BLaER1 treated with 17β-estradiol and CSF1 and Interleukin-3, amounts not matched to agents 10 nM and 100 nM (cell line): ENCODE measurements around the gene BANK1.

Experiments used
- H3K27ac ChIP-seq, 11 experiments: shearing (Covaris generic); formaldehyde crosslinking; 2 replicates each; pipeline ENCODE4 v1.8.1; 2022
- H3K27me3 ChIP-seq, 11 experiments: shearing (Covaris generic); formaldehyde crosslinking; 2 replicates each; pipeline ENCODE4 v1.8.1; 2022
- H3K36me3 ChIP-seq, 11 experiments: shearing (Covaris generic); formaldehyde crosslinking; 2 replicates each; pipeline ENCODE4 v1.8.1; 2022
- H3K4me1 ChIP-seq, 10 experiments: shearing (Covaris generic); formaldehyde crosslinking; 2 replicates each; pipeline ENCODE4 v1.8.1; 2022
- H3K4me2 ChIP-seq, 11 experiments: shearing (Covaris generic); formaldehyde crosslinking; 2 replicates each; pipeline ENCODE4 v1.8.1; 2022
- H3K4me3 ChIP-seq, 10 experiments: shearing (Covaris generic); formaldehyde crosslinking; 2 replicates each; pipeline ENCODE4 v1.8.1; 2022
- H3K9ac ChIP-seq, 11 experiments: shearing (Covaris generic); formaldehyde crosslinking; 2 replicates each; pipeline ENCODE4 v1.8.1; 2022
- H3K9me3 ChIP-seq, 11 experiments: shearing (Covaris generic); formaldehyde crosslinking; replicated peaks in 1 of 11; 2 replicates each; pipeline ENCODE4 v1.8.1; 2022
- H4K20me1 ChIP-seq, 11 experiments: shearing (Covaris generic); formaldehyde crosslinking; 2 replicates each; pipeline ENCODE4 v1.8.1; 2022
- Cebpa-rat ChIP-seq, 11 experiments: shearing (Covaris generic); IDR thresholded peaks; 2 replicates each; pipeline ENCODE4 v1.8.1; 2022

Gene BANK1, protein sequence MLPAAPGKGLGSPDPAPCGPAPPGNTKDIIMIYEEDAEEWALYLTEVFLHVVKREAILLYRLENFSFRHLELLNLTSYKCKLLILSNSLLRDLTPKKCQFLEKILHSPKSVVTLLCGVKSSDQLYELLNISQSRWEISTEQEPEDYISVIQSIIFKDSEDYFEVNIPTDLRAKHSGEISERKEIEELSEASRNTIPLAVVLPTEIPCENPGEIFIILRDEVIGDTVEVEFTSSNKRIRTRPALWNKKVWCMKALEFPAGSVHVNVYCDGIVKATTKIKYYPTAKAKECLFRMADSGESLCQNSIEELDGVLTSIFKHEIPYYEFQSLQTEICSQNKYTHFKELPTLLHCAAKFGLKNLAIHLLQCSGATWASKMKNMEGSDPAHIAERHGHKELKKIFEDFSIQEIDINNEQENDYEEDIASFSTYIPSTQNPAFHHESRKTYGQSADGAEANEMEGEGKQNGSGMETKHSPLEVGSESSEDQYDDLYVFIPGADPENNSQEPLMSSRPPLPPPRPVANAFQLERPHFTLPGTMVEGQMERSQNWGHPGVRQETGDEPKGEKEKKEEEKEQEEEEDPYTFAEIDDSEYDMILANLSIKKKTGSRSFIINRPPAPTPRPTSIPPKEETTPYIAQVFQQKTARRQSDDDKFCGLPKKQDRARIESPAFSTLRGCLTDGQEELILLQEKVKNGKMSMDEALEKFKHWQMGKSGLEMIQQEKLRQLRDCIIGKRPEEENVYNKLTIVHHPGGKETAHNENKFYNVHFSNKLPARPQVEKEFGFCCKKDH

DNA sequence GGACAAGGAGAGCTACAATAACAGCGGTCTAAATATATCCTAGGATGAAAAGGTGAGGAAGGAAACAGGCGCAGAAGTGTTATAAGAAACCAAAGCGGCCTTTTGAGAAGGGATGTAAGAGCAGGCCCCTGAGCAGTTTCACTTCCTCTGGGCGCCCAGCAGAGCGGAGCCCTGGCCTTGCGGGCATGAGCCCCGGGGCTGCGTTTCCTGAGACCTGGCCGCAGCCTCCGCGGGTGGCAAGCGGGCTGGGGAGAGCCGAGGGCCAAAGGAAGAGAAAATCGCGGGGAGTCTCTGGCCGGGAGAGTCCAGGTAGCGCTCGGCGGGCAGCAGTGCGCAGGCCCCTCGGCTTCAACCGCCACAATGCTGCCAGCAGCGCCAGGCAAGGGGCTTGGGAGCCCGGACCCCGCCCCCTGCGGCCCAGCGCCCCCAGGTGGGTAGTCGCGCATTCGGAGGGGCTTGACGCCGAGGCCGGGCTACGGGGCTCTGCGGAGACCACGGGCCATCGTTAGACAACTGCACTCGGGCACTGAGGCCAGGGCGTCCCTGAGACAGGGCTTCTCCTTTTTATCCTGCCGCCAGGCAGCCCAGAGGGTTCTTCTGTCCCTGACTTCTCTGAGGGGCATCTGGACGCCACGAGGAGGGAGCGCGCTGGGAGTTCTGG lies at the start of gene BANK1:
BANK1 (plus strand) TSS at position 210 of the 661 bp plus-strand sequence; CDS start at position 361, 151 bp downstream.
- H3K4me1 ChIP-seq: peaks cover 21 to 40% (median 29%) of the 10 kb centered on the region in 10 experiments
- H3K36me3 ChIP-seq: no peaks in the 10 kb centered on the region
- peaks cover 0 to 4% (median 0%) of the 10 kb centered on the region in 11 experiments; a peak in 1 of 22 replicates for H4K20me1 ChIP-seq
- peak within 1 kb of the TSS; percentile 27 to 86 (median 75); a peak in 20 of 22 replicates for H3K27ac ChIP-seq
- TF ChIP-seq Cebpa-rat (IDR thresholded peaks at IDR 0.05): no peak
- peak within 1 kb of the TSS; percentile 90 to 99 (median 98) for H3K4me2 ChIP-seq
- H3K27me3 ChIP-seq: peaks cover 0 to 20% (median 7%) of the 10 kb centered on the region in 11 experiments; a peak in 13 of 22 replicates
- H3K9me3 ChIP-seq: peaks cover 0 to 14% (median 8%) of the 10 kb centered on the region in 11 experiments; a peak in 10 of 22 replicates
- peak within 1 kb of the TSS; percentile 58 to 84 (median 74) for H3K9ac ChIP-seq
- peak within 1 kb of the TSS; percentile 51 to 77 (median 63) for H3K4me3 ChIP-seq

DNA sequence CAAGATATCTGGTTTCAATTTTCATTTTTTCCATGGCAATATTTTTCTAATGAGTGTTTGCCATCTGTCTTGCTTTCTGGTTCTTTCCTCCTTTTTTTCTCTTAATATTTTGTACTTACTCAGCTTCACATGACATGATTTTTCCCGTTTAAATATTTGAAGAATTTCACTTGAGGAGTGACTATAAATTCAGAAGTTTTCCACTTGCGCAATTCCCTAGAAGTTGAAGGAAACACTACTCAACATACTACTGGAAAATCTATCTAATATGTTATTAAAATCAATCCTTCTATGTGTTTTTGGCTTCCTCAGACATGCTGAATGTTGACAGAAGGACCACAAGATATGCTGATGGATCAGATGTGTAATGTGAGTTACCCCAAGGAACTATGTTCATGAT lies 36.8 kb upstream of the BANK1 start:
- H3K4me1 ChIP-seq: no peaks in the 10 kb centered on the region
- H3K27ac ChIP-seq: no peak overlapping the region
- H4K20me1 ChIP-seq: no peaks in the 10 kb centered on the region
- no peaks in the 10 kb centered on the region for H3K36me3 ChIP-seq
- TF ChIP-seq Cebpa-rat (IDR thresholded peaks at IDR 0.05): no peak
- H3K4me2 ChIP-seq: no peak overlapping the region
- H3K4me3 ChIP-seq: no peak overlapping the region
- peaks cover 0 to 4% (median 0%) of the 10 kb centered on the region in 11 experiments; a peak in 3 of 22 replicates for H3K9me3 ChIP-seq
- H3K27me3 ChIP-seq: no peaks in the 10 kb centered on the region
- no peak overlapping the region for H3K9ac ChIP-seq

DNA sequence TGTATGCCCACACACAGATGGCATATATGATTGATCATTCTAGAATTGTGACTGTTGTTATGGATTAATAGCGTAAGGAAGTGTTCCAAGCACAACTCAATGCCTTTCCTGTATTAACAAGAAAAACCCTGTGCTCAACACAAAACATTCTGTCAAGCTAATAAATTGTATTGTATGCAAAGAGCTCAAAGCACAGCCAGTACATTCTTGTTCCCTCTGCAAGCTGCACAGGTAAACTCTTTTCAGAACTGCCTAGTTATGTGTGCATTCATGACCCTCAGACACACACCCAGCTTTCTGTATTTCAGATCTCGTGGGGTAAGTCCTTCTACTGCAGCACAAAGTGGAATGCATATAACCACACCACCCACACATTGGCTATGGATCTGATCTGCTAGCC lies 34.3 kb upstream of the BANK1 start:
- Histone ChIP-seq H3K4me3 (no peak overlapping the region), H3K36me3 (no peaks in the 10 kb centered on the region), H3K27ac (no peak overlapping the region), H3K9me3 (peaks cover 0 to 9% (median 0%) of the 10 kb centered on the region in 11 experiments; a peak in 4 of 22 replicates), H3K4me2 (no peak overlapping the region), H3K9ac (no peak overlapping the region), H4K20me1 (no peaks in the 10 kb centered on the region), H3K4me1 (peaks cover under 1 to 4% (median 2%) of the 10 kb centered on the region in 10 experiments; a peak in 19 of 20 replicates), H3K27me3 (no peaks in the 10 kb centered on the region)
- no peak for TF ChIP-seq Cebpa-rat (IDR thresholded peaks at IDR 0.05)

DNA sequence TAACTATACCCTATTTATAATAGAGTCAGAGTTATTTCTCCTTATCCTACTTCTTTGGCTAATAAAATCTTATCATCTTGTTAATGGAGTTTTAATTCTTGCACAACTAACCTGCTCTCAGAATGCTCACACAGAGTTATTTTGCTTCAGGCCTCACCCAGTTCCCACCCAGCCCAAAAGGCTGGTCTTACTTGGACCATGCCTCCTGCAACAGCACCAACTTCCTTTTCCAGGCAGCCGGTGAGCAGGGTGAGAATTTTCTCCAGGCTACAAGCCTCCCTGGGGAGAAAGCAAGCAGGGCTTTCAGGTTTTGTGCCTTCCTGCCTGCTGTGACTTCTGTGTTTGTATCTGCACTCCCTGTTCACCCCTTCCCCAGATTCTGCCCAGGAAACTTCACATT lies 29.1 kb upstream of the BANK1 start:
- Histone ChIP-seq H3K27me3 (no peaks in the 10 kb centered on the region), H3K4me3 (0 out of 20 replicates have a peak overlapping the region, but pooled peaks of 1 of the 10 experiments have one; percentile 3), H3K36me3 (no peaks in the 10 kb centered on the region), H3K9me3 (peaks cover 0 to 18% (median 2%) of the 10 kb centered on the region in 11 experiments; a peak in 10 of 22 replicates), H3K4me1 (peaks cover 8 to 15% (median 11%) of the 10 kb centered on the region in 10 experiments), H3K4me2 (peak overlapping the region; percentile 16 to 81 (median 72)), H3K9ac (peak overlapping the region in 1 of 11 experiments; percentile 22; a peak in 1 of 22 replicates), H4K20me1 (no peaks in the 10 kb centered on the region), H3K27ac (0 out of 22 replicates have a peak overlapping the region, but pooled peaks of 1 of the 11 experiments have one; percentile 6)
- TF ChIP-seq Cebpa-rat (IDR thresholded peaks at IDR 0.05): no peak

DNA sequence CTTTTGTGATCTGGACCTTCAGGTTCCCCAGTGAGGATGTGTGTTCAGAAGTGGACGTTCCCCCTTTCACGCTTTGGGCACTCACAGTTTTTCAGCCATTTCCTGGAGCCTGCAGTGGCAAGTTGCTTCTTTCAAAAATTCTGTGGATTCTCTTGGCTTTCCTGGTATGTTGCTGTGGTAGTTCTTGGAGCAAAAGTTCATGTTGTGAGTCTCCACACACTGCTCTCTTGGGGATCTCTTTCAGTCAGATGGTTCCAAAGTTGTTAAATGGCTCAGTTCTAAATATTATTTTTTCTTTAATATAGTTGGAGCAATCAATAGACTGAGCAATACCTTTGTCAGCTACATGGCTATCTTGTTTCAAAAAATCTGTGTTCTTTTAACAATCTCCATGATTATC lies 28.5 kb upstream of the BANK1 start:
- Histone ChIP-seq H3K4me3 (no peak overlapping the region), H3K27me3 (no peaks in the 10 kb centered on the region), H3K27ac (0 out of 22 replicates have a peak overlapping the region, but pooled peaks of 1 of the 11 experiments have one; percentile 6), H3K36me3 (no peaks in the 10 kb centered on the region), H3K4me2 (peak overlapping the region; percentile 16 to 81 (median 72); a peak in 20 of 22 replicates), H3K9me3 (peaks cover 0 to 24% (median 6%) of the 10 kb centered on the region in 11 experiments; a peak in 12 of 22 replicates), H3K9ac (no peak overlapping the region), H4K20me1 (no peaks in the 10 kb centered on the region), H3K4me1 (peaks cover 8 to 15% (median 11%) of the 10 kb centered on the region in 10 experiments)
- no peak for TF ChIP-seq Cebpa-rat (IDR thresholded peaks at IDR 0.05)

DNA sequence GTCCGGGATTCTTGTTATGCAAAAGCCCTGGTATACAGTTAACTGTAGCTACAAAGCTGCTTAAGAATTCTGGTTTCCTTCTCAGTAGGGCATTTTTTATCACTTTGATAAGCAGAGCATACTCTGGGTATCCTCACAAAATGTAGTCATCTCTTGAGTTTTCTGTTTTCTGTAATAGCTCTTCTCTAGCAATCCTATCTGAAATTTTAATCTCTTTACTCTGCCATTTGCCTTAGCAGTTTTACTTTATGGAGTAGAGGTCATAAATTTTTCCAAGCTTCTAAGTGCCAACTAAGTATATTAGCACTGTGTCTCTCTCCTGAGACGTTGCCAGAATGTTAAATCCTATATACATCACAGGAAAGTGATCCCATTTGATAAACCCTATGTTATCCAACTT lies 28.0 kb upstream of the BANK1 start:
- Histone ChIP-seq H3K9ac (no peak overlapping the region), H3K4me2 (no peak overlapping the region), H3K4me1 (peaks cover 8 to 15% (median 11%) of the 10 kb centered on the region in 10 experiments), H3K36me3 (no peaks in the 10 kb centered on the region), H3K4me3 (no peak overlapping the region), H3K9me3 (peaks cover 4 to 29% (median 11%) of the 10 kb centered on the region in 11 experiments; a peak in 16 of 22 replicates), H3K27me3 (no peaks in the 10 kb centered on the region), H3K27ac (no peak overlapping the region), H4K20me1 (no peaks in the 10 kb centered on the region)
- no peak for TF ChIP-seq Cebpa-rat (IDR thresholded peaks at IDR 0.05)

DNA sequence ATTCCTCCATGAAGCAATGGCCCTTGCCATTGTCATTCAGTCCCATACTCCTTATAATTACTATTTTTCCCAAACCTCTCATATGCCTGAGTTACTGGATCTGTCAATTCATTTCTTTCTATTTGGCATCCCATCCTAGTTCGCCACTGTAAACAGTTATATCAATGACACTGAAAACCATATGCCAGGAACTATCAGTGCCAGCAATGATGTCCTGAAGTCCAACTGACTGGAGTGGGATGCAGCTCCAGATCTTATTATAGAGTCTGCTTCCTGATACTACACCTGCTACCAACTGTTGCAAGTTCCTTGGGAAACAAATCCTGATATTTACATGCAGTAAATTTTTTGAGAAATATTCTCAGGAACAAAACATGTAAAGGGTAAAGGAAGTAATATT lies 27.0 kb upstream of the BANK1 start:
- no peak for TF ChIP-seq Cebpa-rat (IDR thresholded peaks at IDR 0.05)
- Histone ChIP-seq H3K9ac (no peak overlapping the region), H3K9me3 (peaks cover 10 to 36% (median 15%) of the 10 kb centered on the region in 11 experiments; a peak in 16 of 22 replicates), H3K27ac (no peak overlapping the region), H3K4me2 (no peak overlapping the region), H3K4me1 (peaks cover 8 to 15% (median 11%) of the 10 kb centered on the region in 10 experiments), H3K4me3 (no peak overlapping the region), H3K27me3 (no peaks in the 10 kb centered on the region), H3K36me3 (no peaks in the 10 kb centered on the region), H4K20me1 (no peaks in the 10 kb centered on the region)

DNA sequence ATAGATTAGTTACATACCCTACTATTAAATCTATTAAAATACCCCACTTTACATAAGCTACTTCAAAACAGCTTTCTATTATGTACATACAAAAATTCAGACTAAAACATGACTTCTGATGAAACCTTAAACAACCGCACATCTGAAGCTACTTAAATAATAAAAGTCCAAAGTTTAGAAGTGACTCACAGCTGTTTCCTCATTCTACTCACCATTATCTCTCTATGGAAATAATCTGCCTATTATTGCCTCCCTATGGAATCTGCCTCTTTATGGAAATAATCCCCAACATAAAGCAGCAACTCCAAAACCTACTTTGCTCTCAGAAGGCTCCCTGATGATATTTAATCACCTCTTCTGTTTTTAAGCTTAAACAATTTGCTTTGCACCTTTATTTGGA lies 15.7 kb upstream of the BANK1 start:
- no peaks in the 10 kb centered on the region for H3K27me3 ChIP-seq
- no peak overlapping the region for H3K4me3 ChIP-seq
- H3K4me2 ChIP-seq: no peak overlapping the region
- TF ChIP-seq Cebpa-rat (IDR thresholded peaks at IDR 0.05): no peak
- H4K20me1 ChIP-seq: no peaks in the 10 kb centered on the region
- no peak overlapping the region for H3K27ac ChIP-seq
- H3K36me3 ChIP-seq: no peaks in the 10 kb centered on the region; a peak in 1 of 22 replicates
- no peaks in the 10 kb centered on the region for H3K4me1 ChIP-seq
- peaks cover 21 to 32% (median 29%) of the 10 kb centered on the region in 11 experiments for H3K9me3 ChIP-seq
- no peak overlapping the region for H3K9ac ChIP-seq
